Astrocyte (in vitro differentiated cells and primary cell): ENCODE results near the gene RHOJ. TPM values are rescaled to one million over a fixed set of nuclear protein-coding genes. Genes with fewer than 3 reads are reported as not detected.
A peak's percentile ranks its signal among the peaks of the same experiment; 100 is the strongest.

ENCODE experiments used
- DNase-seq: peaks from one replicate; pipeline ENCODE4 v3.0.0-alpha.2; 2010; ENCODE audit warnings: low read depth
- FAIRE-seq: peaks from 2 replicates; lab custom pipeline; 2011; peaks lifted over from hg19 to GRCh38; lab: Jason Lieb, UNC
- H2AFZ ChIP-seq: 2 replicates; pipeline ENCODE4 v1.6.0; 2012; ENCODE audit warnings: low read depth, low read length, inconsistent platforms
- H3K27ac ChIP-seq: 2 replicates; pipeline ENCODE4 v1.5.1; 2011; ENCODE audit warnings: low read depth, low read length, inconsistent platforms
- H3K27me3 ChIP-seq: 2 replicates; pipeline ENCODE4 v1.6.0; 2011; ENCODE audit warnings: low read length, inconsistent platforms; ENCODE audit not compliant: insufficient read depth
- H3K36me3 ChIP-seq: 2 replicates; pipeline ENCODE4 v1.5.1; 2011; ENCODE audit warnings: low read length, inconsistent platforms; ENCODE audit not compliant: insufficient read depth
- H3K4me1 ChIP-seq: 2 replicates; pipeline ENCODE4 v1.5.1; 2011; ENCODE audit warnings: low read length, inconsistent platforms; ENCODE audit not compliant: insufficient read depth
- H3K4me2 ChIP-seq: 2 replicates; pipeline ENCODE4 v1.6.0; 2012; ENCODE audit warnings: low read length, inconsistent platforms
- H3K4me3 ChIP-seq: 2 replicates; pipeline ENCODE4 v1.5.1; 2011; ENCODE audit warnings: low read depth, mild to moderate bottlenecking, low read length, inconsistent platforms; ENCODE audit not compliant: insufficient read depth
- H3K79me2 ChIP-seq: 2 replicates; pipeline ENCODE4 v1.6.0; 2012; ENCODE audit warnings: mild to moderate bottlenecking, low read length, inconsistent platforms; ENCODE audit not compliant: insufficient read depth
- H3K9ac ChIP-seq: 2 replicates; pipeline ENCODE4 v1.6.0; 2012; ENCODE audit warnings: mild to moderate bottlenecking, low read length, inconsistent platforms
- H3K9me3 ChIP-seq: 2 replicates; pipeline ENCODE4 v1.5.1; 2012; ENCODE audit warnings: low read depth, mild to moderate bottlenecking, low read length, inconsistent platforms; ENCODE audit not compliant: insufficient read depth
- H4K20me1 ChIP-seq: 2 replicates; pipeline ENCODE4 v1.6.0; 2012; ENCODE audit warnings: low read length, inconsistent platforms; ENCODE audit not compliant: insufficient read depth
- H3K27ac Mint-ChIP-seq: one replicate; pipeline ENCODE4 v1.8.0; 2021; ENCODE audit warnings: mild to moderate bottlenecking, mixed read lengths; ENCODE audit not compliant: unreplicated experiment
- H3K27me3 Mint-ChIP-seq: one replicate; pipeline ENCODE4 v1.8.0; 2021; ENCODE audit warnings: low read depth, mixed read lengths; ENCODE audit not compliant: unreplicated experiment
- H3K36me3 Mint-ChIP-seq: one replicate; pipeline ENCODE4 v1.8.0; 2021; ENCODE audit warnings: low read depth, mixed read lengths; ENCODE audit not compliant: unreplicated experiment
- H3K4me1 Mint-ChIP-seq: one replicate; pipeline ENCODE4 v1.8.0; 2021; ENCODE audit warnings: low read depth, mixed read lengths; ENCODE audit not compliant: unreplicated experiment
- H3K4me3 Mint-ChIP-seq: one replicate; pipeline ENCODE4 v1.8.0; 2021; ENCODE audit warnings: mild to moderate bottlenecking, moderate library complexity, mixed read lengths; ENCODE audit not compliant: unreplicated experiment
- H3K9me3 Mint-ChIP-seq: one replicate; pipeline ENCODE4 v1.8.0; 2021; ENCODE audit warnings: mild to moderate bottlenecking, mixed read lengths; ENCODE audit not compliant: unreplicated experiment
- CTCF ChIP-seq: IDR thresholded peaks from 2 replicates; pipeline ENCODE4 v1.5.1; 2011; ENCODE audit warnings: low read depth, mild to moderate bottlenecking, inconsistent platforms, low read length, moderate library complexity; ENCODE audit not compliant: insufficient read depth
- EZH2 ChIP-seq: IDR thresholded peaks from 2 replicates; pipeline ENCODE4 v1.6.1; 2012; ENCODE audit warnings: mild to moderate bottlenecking, low read length, inconsistent platforms; ENCODE audit not compliant: insufficient read depth
- total RNA-seq: library from RNA; stranded (reverse); gene quantifications from 2 replicates; pipeline ENCODE4 v1.2.1, GENCODE V29; 2021

The RHOJ gene
- total RNA-seq, 1 donor from 2014 or later = 29.6 TPM

GRCh38 chr14:63262446-63262845 lies 58.2 kb downstream of the RHOJ start:
- peaks cover 41% of the 10 kb centered on the region for H4K20me1 ChIP-seq
- peaks cover 13% of the 10 kb centered on the region for H3K36me3 Mint-ChIP-seq
- TF ChIP-seq EZH2 (no peak), CTCF (no peak)
- H3K4me2 ChIP-seq = no peak overlapping the region
- no peak for DNase-seq
- peaks cover 3% of the 10 kb centered on the region for H3K27me3 Mint-ChIP-seq
- no peaks in the 10 kb centered on the region for H3K27me3 ChIP-seq
- H3K9me3 Mint-ChIP-seq = peaks cover 3% of the 10 kb centered on the region
- H3K27ac ChIP-seq = no peak overlapping the region
- no peak overlapping the region for H3K27ac Mint-ChIP-seq
- no peak overlapping the region for H3K4me3 Mint-ChIP-seq
- H2AFZ ChIP-seq = no peak overlapping the region
- H3K36me3 ChIP-seq = peaks cover 4% of the 10 kb centered on the region
- peaks cover 48% of the 10 kb centered on the region for H3K79me2 ChIP-seq
- H3K4me1 ChIP-seq = no peaks in the 10 kb centered on the region
- H3K9me3 ChIP-seq = no peaks in the 10 kb centered on the region
- peaks cover 12% of the 10 kb centered on the region for H3K4me1 Mint-ChIP-seq
- no peak overlapping the region for H3K9ac ChIP-seq
- no peak overlapping the region for H3K4me3 ChIP-seq
- FAIRE-seq = no peak

- Histone ChIP-seq H3K36me3 (no peaks in the 10 kb centered on the region), H3K4me2 (no peak overlapping the region), H3K27me3 (no peaks in the 10 kb centered on the region), H3K9ac (no peak overlapping the region), H3K79me2 (peaks cover 45% of the 10 kb centered on the region), H3K9me3 (no peaks in the 10 kb centered on the region), H3K27ac (no peak overlapping the region), H4K20me1 (peaks cover 28% of the 10 kb centered on the region), H3K4me1 (no peaks in the 10 kb centered on the region), H3K4me3 (no peak overlapping the region), H2AFZ (no peak overlapping the region)
- Mint-ChIP-seq H3K36me3 (peaks cover 20% of the 10 kb centered on the region), H3K4me3 (no peak overlapping the region), H3K27ac (no peak overlapping the region), H3K9me3 (peaks cover 3% of the 10 kb centered on the region), H3K4me1 (peaks cover 14% of the 10 kb centered on the region), H3K27me3 (no peaks in the 10 kb centered on the region)
- no peak for TF ChIP-seq EZH2
- no peak for TF ChIP-seq CTCF
- DNase-seq = peak; percentile 35
- FAIRE-seq = no peak
These were observed 61.9 kb downstream of the RHOJ start for GRCh38 chr14:63266106-63266505.

GRCh38 chr14:63267171-63267570 lies 62.9 kb downstream of the RHOJ start:
- H3K4me2 ChIP-seq = no peak overlapping the region
- H2AFZ ChIP-seq = no peak overlapping the region
- no peak for TF ChIP-seq CTCF
- FAIRE-seq = no peak
- H3K4me3 ChIP-seq = no peak overlapping the region
- no peak overlapping the region for H3K27ac ChIP-seq
- peak; percentile 29 for DNase-seq
- H3K27ac Mint-ChIP-seq = no peak overlapping the region
- H3K36me3 Mint-ChIP-seq = peaks cover 20% of the 10 kb centered on the region
- peaks cover 3% of the 10 kb centered on the region for H3K9me3 Mint-ChIP-seq
- H3K4me3 Mint-ChIP-seq = no peak overlapping the region
- peaks cover 25% of the 10 kb centered on the region for H4K20me1 ChIP-seq
- H3K36me3 ChIP-seq = no peaks in the 10 kb centered on the region
- no peaks in the 10 kb centered on the region for H3K27me3 Mint-ChIP-seq
- no peaks in the 10 kb centered on the region for H3K4me1 ChIP-seq
- peaks cover 47% of the 10 kb centered on the region for H3K79me2 ChIP-seq
- no peaks in the 10 kb centered on the region for H3K9me3 ChIP-seq
- H3K9ac ChIP-seq = peak overlapping the region; percentile 28
- H3K27me3 ChIP-seq = no peaks in the 10 kb centered on the region
- peaks cover 14% of the 10 kb centered on the region for H3K4me1 Mint-ChIP-seq
